ENCODE results near the gene SEMA3A. TPM values are rescaled to one million over a fixed set of nuclear protein-coding genes. Genes with fewer than 3 reads are reported as not detected.

SEMA3A gene
- total RNA-seq, 2 experiments from 2014 or later: 0.50 to 0.60 TPM

DNA sequence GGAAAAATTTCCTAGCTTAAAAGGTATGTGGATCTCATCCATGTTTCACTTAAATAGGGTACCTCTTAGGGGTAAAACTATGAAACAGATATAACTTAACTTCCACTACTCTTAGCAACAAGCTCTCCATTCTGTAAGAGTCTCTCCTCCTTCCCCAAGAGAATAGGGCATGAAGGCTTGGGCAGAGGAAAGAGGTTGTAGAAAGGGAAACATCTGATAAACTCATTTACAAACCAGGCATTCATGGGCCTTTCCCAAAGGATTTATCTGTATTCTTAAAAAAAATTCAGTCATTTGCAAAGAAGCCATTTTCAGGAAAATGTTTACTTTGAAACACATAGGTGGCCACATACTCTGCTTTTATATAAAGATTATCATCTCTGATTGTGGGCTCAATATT lies 82.7 kb downstream of the SEMA3A start:
- Histone ChIP-seq H3K4me3 (ENCODE audit: low read length) (no peak overlapping the region), H3K27ac (ENCODE audit: low read depth in 1 of 2, low read length in 2 of 2) (no peak overlapping the region), H3K4me1 (ENCODE audit: insufficient read depth, low read length) (no peaks in the 10 kb centered on the region), H3K36me3 (ENCODE audit: insufficient read depth, low read length) (no peaks in the 10 kb centered on the region), H3K9me3 (ENCODE audit: control insufficient read depth in 1 of 2, insufficient read depth in 1 of 2, low read length in 2 of 2) (no peaks in the 10 kb centered on the region), H3K27me3 (ENCODE audit: control insufficient read depth in 1 of 2, insufficient read depth in 2 of 2, low read length in 2 of 2) (no peaks in the 10 kb centered on the region)
- H3K27me3 Mint-ChIP-seq: no peaks in the 10 kb centered on the region
- DNase-seq: no peak
- ChIA-PET CTCF (no interaction called here), POLR2A (no interaction called here)
- ATAC-seq (ENCODE audit: poor library complexity): no peak
- H3K4me1 Mint-ChIP-seq (ENCODE audit: low read depth): no peaks in the 10 kb centered on the region
- no peak overlapping the region for H3K27ac Mint-ChIP-seq
- intact Hi-C loops (cut with DNase I, micrococcal nuclease): no loop called here
- no peak overlapping the region for H3K4me3 Mint-ChIP-seq
- no peaks in the 10 kb centered on the region for H3K9me3 Mint-ChIP-seq
- no peaks in the 10 kb centered on the region for H3K36me3 Mint-ChIP-seq (ENCODE audit: low read depth)
- TF ChIP-seq, protein P1, sequence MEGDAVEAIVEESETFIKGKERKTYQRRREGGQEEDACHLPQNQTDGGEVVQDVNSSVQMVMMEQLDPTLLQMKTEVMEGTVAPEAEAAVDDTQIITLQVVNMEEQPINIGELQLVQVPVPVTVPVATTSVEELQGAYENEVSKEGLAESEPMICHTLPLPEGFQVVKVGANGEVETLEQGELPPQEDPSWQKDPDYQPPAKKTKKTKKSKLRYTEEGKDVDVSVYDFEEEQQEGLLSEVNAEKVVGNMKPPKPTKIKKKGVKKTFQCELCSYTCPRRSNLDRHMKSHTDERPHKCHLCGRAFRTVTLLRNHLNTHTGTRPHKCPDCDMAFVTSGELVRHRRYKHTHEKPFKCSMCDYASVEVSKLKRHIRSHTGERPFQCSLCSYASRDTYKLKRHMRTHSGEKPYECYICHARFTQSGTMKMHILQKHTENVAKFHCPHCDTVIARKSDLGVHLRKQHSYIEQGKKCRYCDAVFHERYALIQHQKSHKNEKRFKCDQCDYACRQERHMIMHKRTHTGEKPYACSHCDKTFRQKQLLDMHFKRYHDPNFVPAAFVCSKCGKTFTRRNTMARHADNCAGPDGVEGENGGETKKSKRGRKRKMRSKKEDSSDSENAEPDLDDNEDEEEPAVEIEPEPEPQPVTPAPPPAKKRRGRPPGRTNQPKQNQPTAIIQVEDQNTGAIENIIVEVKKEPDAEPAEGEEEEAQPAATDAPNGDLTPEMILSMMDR (IDR thresholded peaks at IDR 0.05): no peak

DNA sequence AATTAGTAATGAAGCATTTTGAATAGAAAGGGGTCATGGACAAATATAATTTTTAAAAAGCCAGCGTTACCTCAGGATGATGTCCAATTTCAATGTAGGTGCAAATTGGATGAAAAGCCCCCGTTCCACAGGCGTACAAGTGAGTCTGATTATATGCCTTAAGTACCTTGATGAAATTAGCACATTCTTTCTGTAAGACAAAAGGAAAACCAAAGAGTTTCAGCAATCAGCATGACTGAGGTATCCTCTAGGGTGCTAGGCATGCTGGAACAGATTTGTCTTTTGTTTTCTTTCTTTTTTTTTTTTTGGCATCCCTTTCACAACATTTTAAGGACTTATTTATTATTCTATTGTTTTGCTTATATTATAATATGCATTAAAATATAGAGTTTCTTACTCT lies 84.2 kb downstream of the SEMA3A start:
- TF ChIP-seq, protein P1 (IDR thresholded peaks at IDR 0.05): no peak
- no peaks in the 10 kb centered on the region for H3K36me3 Mint-ChIP-seq (ENCODE audit: low read depth)
- no peak for ATAC-seq (ENCODE audit: poor library complexity)

DNA sequence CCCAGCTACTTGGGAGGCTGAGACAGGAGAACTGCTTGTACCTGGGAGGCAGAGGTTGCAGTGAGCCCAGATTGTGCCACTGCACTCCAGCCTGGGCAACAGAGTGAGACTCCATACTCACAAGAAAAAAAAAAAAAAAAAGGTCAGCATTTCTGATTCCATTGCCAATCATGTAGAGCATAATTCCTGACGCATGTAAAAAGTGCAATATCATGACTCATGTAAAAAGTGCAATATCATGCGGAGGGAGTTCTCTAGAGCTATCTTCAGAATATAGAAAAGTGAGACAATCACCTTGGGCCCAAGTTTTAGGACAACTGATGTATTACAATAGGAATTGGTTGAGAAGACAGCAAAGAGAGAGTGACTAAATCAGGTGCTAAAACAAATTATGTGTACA lies 85.8 kb downstream of the SEMA3A start:
- no peak for ATAC-seq (ENCODE audit: poor library complexity)
- Histone ChIP-seq H3K4me3 (ENCODE audit: low read length) (no peak overlapping the region), H3K4me1 (ENCODE audit: insufficient read depth, low read length) (no peaks in the 10 kb centered on the region), H3K36me3 (ENCODE audit: insufficient read depth, low read length) (no peaks in the 10 kb centered on the region), H3K27ac (ENCODE audit: low read depth in 1 of 2, low read length in 2 of 2) (no peak overlapping the region), H3K27me3 (ENCODE audit: control insufficient read depth in 1 of 2, insufficient read depth in 2 of 2, low read length in 2 of 2) (no peaks in the 10 kb centered on the region), H3K9me3 (ENCODE audit: control insufficient read depth in 1 of 2, insufficient read depth in 1 of 2, low read length in 2 of 2) (no peaks in the 10 kb centered on the region)
- Mint-ChIP-seq H3K27ac (no peak overlapping the region), H3K9me3 (no peaks in the 10 kb centered on the region), H3K4me3 (no peak overlapping the region), H3K36me3 (ENCODE audit: low read depth) (no peaks in the 10 kb centered on the region), H3K27me3 (no peaks in the 10 kb centered on the region), H3K4me1 (ENCODE audit: low read depth) (no peaks in the 10 kb centered on the region)
- CTCF ChIA-PET: no interaction called here
- TF ChIP-seq, protein P1 (IDR thresholded peaks at IDR 0.05): no peak
- POLR2A ChIA-PET: no interaction called here
- intact Hi-C loops (cut with DNase I, micrococcal nuclease): no loop called here
- no peak for DNase-seq

More for the DNA sequence above, 84.2 kb downstream of the SEMA3A start:
- no peak overlapping the region for H3K27ac ChIP-seq (ENCODE audit: low read depth in 1 of 2, low read length in 2 of 2)
- no peak overlapping the region for H3K27ac Mint-ChIP-seq
- H3K36me3 ChIP-seq (ENCODE audit: insufficient read depth, low read length): no peaks in the 10 kb centered on the region
- CTCF ChIA-PET: no interaction called here
- H3K9me3 ChIP-seq (ENCODE audit: control insufficient read depth in 1 of 2, insufficient read depth in 1 of 2, low read length in 2 of 2): no peaks in the 10 kb centered on the region
- DNase-seq: no peak
- intact Hi-C loops (cut with DNase I, micrococcal nuclease): no loop called here
- POLR2A ChIA-PET: no interaction called here
- no peaks in the 10 kb centered on the region for H3K27me3 Mint-ChIP-seq
- no peak overlapping the region for H3K4me3 Mint-ChIP-seq
- H3K9me3 Mint-ChIP-seq: no peaks in the 10 kb centered on the region
- no peaks in the 10 kb centered on the region for H3K4me1 Mint-ChIP-seq (ENCODE audit: low read depth)
- H3K27me3 ChIP-seq (ENCODE audit: control insufficient read depth in 1 of 2, insufficient read depth in 2 of 2, low read length in 2 of 2): no peaks in the 10 kb centered on the region
- no peak overlapping the region for H3K4me3 ChIP-seq (ENCODE audit: low read length)
- no peaks in the 10 kb centered on the region for H3K4me1 ChIP-seq (ENCODE audit: insufficient read depth, low read length)

Measured in CD4-positive, alpha-beta T cell (primary cell).